ENCODE data around the gene STEAP4.
"Not testable (repeated sequence)": the region's sequence is repeated elsewhere in the genome, so short reads cannot be mapped to it uniquely, and the experiment has no call there.

STEAP4 gene

GRCh38 chr7:88269586-88269985 is 37.1 kb downstream of the STEAP4 start:
- DNase-seq (ENCODE audit: low spot score) = no peak
- in situ Hi-C loops (cut with MboI; ENCODE audit: low pct_unique_long_range_greater_than_20kb, low sequenced_read_pairs, unreplicated experiment) = no loop called here
- no peak for TF ChIP-seq CTCF (IDR thresholded peaks at IDR 0.05; ENCODE audit: extremely low read depth, insufficient read depth, missing control alignments)

- DNase-seq (ENCODE audit: low spot score) = no peak
- in situ Hi-C loops (cut with MboI; ENCODE audit: low pct_unique_long_range_greater_than_20kb, low sequenced_read_pairs, unreplicated experiment) = no loop called here
- no peak for TF ChIP-seq CTCF (IDR thresholded peaks at IDR 0.05; ENCODE audit: extremely low read depth, insufficient read depth, missing control alignments)
Observed at GRCh38 chr7:88268858-88269257, 37.8 kb downstream of the STEAP4 start.

DNA sequence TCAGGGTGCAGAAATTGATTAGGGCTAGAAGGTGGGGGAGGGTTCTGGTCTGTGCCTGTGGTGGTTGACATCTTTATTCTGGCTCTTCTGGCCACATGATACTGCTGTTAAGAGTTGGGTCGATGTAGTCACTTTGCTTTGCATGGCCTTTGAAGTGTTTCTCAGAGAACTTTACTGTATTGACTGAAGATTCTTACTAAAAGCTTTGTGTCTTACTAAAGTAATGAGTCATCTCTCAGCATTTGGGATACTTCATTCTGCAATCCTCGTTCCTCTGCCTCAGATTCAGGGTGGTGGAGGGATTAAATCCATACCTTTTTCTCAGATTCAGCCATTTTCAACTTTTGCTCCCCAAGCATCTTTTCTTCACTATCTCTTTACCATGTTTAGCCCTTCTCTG is 38.6 kb downstream of the STEAP4 start:
- in situ Hi-C loops (cut with MboI; ENCODE audit: low pct_unique_long_range_greater_than_20kb, low sequenced_read_pairs, unreplicated experiment) = no loop called here
- TF ChIP-seq CTCF (IDR thresholded peaks at IDR 0.05; ENCODE audit: extremely low read depth, insufficient read depth, missing control alignments) = no peak
- no peak for DNase-seq (ENCODE audit: low spot score)

DNA sequence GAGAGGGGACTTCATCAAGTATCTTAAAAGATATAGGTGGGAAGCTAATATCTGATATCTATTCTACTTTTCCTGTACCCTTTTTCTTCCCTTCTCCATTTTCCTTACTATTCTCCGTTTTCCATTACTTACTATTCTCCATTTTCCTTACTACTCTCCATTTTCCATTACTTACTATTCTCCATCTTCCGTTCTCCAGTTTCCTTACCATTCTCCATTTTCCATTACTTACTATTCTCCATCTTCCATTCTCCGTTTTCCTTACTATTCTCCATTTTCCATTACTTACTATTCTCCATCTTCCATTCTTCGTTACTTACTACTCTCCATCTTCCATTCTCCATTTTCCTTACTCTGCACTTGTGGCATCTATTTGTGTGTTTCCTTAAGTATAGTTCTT is 39.3 kb downstream of the STEAP4 start:
- in situ Hi-C loops (cut with MboI; ENCODE audit: low pct_unique_long_range_greater_than_20kb, low sequenced_read_pairs, unreplicated experiment) = no loop called here
- DNase-seq (ENCODE audit: low spot score) = no peak
- TF ChIP-seq CTCF (IDR thresholded peaks at IDR 0.05; ENCODE audit: extremely low read depth, insufficient read depth, missing control alignments) = no peak

GRCh38 chr7:88264987-88265386 is 41.7 kb downstream of the STEAP4 start:
- in situ Hi-C loops (cut with MboI; ENCODE audit: low pct_unique_long_range_greater_than_20kb, low sequenced_read_pairs, unreplicated experiment); DNase-seq (ENCODE audit: low spot score): not testable (repeated sequence)

GRCh38 chr7:88262562-88262961 is 44.1 kb downstream of the STEAP4 start:
- in situ Hi-C loops (cut with MboI; ENCODE audit: low pct_unique_long_range_greater_than_20kb, low sequenced_read_pairs, unreplicated experiment) = no loop called here
- no peak for TF ChIP-seq CTCF (IDR thresholded peaks at IDR 0.05; ENCODE audit: extremely low read depth, insufficient read depth, missing control alignments)
- no peak for DNase-seq (ENCODE audit: low spot score)

GRCh38 chr7:88260719-88261118 is 46.0 kb downstream of the STEAP4 start:
- no peak for DNase-seq (ENCODE audit: low spot score)
- in situ Hi-C loops (cut with MboI; ENCODE audit: low pct_unique_long_range_greater_than_20kb, low sequenced_read_pairs, unreplicated experiment) = no loop called here
- TF ChIP-seq CTCF (IDR thresholded peaks at IDR 0.05; ENCODE audit: extremely low read depth, insufficient read depth, missing control alignments) = no peak
